ENCODE results near the gene RASGEF1C. TPM values are rescaled to one million over a fixed set of nuclear protein-coding genes. Genes with fewer than 3 reads are reported as not detected.

Gene RASGEF1C
- total and polyA plus RNA-seq, 2 experiments from 2014 or later, result 0.40 to 0.42 TPM

DNA sequence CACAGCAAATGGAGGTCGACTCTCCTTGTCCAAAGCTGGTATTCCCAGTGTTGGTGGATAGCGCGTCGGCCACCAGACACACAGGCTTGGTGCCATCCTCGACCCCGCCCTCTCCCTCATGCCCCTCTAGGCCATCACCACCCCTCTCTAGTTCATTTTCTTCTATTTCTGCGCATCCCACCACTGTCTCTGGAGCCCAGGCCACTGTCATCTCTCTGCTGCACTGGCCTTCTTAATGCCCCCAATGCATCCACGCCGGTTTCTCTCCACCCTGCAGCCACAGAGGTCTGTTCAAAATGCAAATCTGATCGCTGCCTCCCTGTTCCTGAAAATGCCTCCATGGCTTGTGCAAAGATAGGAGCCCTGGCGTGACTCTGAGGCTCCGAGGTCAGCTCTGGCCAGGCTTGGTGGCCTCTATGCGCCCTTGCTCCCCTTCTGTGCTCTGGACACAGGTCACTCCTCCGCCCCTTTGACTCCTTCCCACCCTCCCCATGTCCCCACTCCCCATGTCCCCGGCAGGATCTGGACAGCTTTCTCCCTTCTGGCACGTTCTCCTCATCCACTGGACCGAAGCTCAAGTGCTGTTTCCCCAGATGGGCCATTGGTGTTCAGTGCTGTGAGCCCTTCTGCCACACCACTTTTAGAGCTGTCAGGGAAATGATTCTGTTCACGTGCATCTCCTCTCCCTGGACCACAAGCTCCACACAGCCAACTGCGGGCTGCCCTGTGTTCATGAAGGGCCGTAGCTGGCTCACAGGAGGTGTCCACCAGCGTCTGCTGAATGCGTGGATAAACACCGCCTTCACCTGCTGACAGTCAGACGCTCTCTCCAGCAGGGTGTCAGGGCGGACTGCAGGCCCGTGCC is 77.9 kb downstream of the RASGEF1C start:
- no peak overlapping the region for H3K4me3 Mint-ChIP-seq
- peaks cover 13% of the 10 kb centered on the region for H3K27me3 Mint-ChIP-seq (ENCODE audit: insufficient read depth, low read depth, poor library complexity)
- DNase-seq (ENCODE audit: low spot score), result no peak
- no peaks in the 10 kb centered on the region for H3K4me1 Mint-ChIP-seq
- no peaks in the 10 kb centered on the region for H3F3A ChIP-seq (replicated peaks; ENCODE audit: low read depth)
- no peak overlapping the region for H3K27ac Mint-ChIP-seq
- H3K36me3 ChIP-seq (ENCODE audit: insufficient read depth), result no peaks in the 10 kb centered on the region
- H4K20me1 ChIP-seq (replicated peaks; ENCODE audit: insufficient read depth), result no peaks in the 10 kb centered on the region
- H3K36me3 Mint-ChIP-seq (ENCODE audit: low read depth), result no peaks in the 10 kb centered on the region
- no peak overlapping the region for H3K27ac ChIP-seq (ENCODE audit: low read depth)
- no peaks in the 10 kb centered on the region for H3K27me3 ChIP-seq (ENCODE audit: insufficient read depth)
- no peak overlapping the region for H3K4me3 ChIP-seq
- no peaks in the 10 kb centered on the region for H3K4me1 ChIP-seq (ENCODE audit: insufficient read depth)
- H2AFZ ChIP-seq, result no peak overlapping the region
- TF ChIP-seq ZNF331 (CRISPR knock-in tag; IDR thresholded peaks at IDR 0.05; ENCODE audit: low read depth), result no peak
- no peak for TF ChIP-seq POLR2AphosphoS5 (IDR thresholded peaks at IDR 0.05; ENCODE audit: low read depth)
- TF ChIP-seq CREB1 (CRISPR knock-in tag; IDR thresholded peaks at IDR 0.05; ENCODE audit: low read depth), result no peak
- no peak for TF ChIP-seq NANOG (IDR thresholded peaks at IDR 0.05; ENCODE audit: borderline replicate concordance)
- no peak for TF ChIP-seq CTCF (conservative IDR thresholded peaks at IDR 0.05; ENCODE audit: low read depth in 2 of 2)
- TF ChIP-seq, protein P1, sequence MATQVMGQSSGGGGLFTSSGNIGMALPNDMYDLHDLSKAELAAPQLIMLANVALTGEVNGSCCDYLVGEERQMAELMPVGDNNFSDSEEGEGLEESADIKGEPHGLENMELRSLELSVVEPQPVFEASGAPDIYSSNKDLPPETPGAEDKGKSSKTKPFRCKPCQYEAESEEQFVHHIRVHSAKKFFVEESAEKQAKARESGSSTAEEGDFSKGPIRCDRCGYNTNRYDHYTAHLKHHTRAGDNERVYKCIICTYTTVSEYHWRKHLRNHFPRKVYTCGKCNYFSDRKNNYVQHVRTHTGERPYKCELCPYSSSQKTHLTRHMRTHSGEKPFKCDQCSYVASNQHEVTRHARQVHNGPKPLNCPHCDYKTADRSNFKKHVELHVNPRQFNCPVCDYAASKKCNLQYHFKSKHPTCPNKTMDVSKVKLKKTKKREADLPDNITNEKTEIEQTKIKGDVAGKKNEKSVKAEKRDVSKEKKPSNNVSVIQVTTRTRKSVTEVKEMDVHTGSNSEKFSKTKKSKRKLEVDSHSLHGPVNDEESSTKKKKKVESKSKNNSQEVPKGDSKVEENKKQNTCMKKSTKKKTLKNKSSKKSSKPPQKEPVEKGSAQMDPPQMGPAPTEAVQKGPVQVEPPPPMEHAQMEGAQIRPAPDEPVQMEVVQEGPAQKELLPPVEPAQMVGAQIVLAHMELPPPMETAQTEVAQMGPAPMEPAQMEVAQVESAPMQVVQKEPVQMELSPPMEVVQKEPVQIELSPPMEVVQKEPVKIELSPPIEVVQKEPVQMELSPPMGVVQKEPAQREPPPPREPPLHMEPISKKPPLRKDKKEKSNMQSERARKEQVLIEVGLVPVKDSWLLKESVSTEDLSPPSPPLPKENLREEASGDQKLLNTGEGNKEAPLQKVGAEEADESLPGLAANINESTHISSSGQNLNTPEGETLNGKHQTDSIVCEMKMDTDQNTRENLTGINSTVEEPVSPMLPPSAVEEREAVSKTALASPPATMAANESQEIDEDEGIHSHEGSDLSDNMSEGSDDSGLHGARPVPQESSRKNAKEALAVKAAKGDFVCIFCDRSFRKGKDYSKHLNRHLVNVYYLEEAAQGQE (IDR thresholded peaks at IDR 0.05; ENCODE audit: unreplicated experiment), result no peak
- no peak for TF ChIP-seq STAT1 (IDR thresholded peaks at IDR 0.05; ENCODE audit: unreplicated experiment)
- no peak for TF ChIP-seq JUNB (IDR thresholded peaks at IDR 0.05; ENCODE audit: unreplicated experiment)
- no peak overlapping the region for H3K4me2 ChIP-seq
- no peak for ATAC-seq
- no peaks in the 10 kb centered on the region for H3K9me2 ChIP-seq (ENCODE audit: insufficient read depth)
- H3K79me2 ChIP-seq (replicated peaks; ENCODE audit: insufficient read depth), result no peaks in the 10 kb centered on the region
- no peaks in the 10 kb centered on the region for H3K9me3 Mint-ChIP-seq

- no peaks in the 10 kb centered on the region for H4K20me1 ChIP-seq (replicated peaks; ENCODE audit: insufficient read depth)
- DNase-seq (ENCODE audit: low spot score) (no peak), ATAC-seq (no peak)
- Mint-ChIP-seq H3K9me3 (no peaks in the 10 kb centered on the region), H3K4me3 (no peak overlapping the region), H3K36me3 (ENCODE audit: low read depth) (no peaks in the 10 kb centered on the region), H3K27ac (no peak overlapping the region), H3K4me1 (no peaks in the 10 kb centered on the region), H3K27me3 (ENCODE audit: insufficient read depth, low read depth, poor library complexity) (peaks cover 12% of the 10 kb centered on the region)
- H3K4me2 ChIP-seq, result no peak overlapping the region
- no peaks in the 10 kb centered on the region for H3K27me3 ChIP-seq (ENCODE audit: insufficient read depth)
- no peak overlapping the region for H3K4me3 ChIP-seq
- no peak overlapping the region for H3K27ac ChIP-seq (ENCODE audit: low read depth)
- H3K79me2 ChIP-seq (replicated peaks; ENCODE audit: insufficient read depth), result no peaks in the 10 kb centered on the region
- H3K36me3 ChIP-seq (ENCODE audit: insufficient read depth), result no peaks in the 10 kb centered on the region
- 0 out of 2 replicates have a peak overlapping the region, but pooled peaks have one; percentile 14 for H2AFZ ChIP-seq
- no peaks in the 10 kb centered on the region for H3F3A ChIP-seq (replicated peaks; ENCODE audit: low read depth)
- no peaks in the 10 kb centered on the region for H3K9me2 ChIP-seq (ENCODE audit: insufficient read depth)
- no peaks in the 10 kb centered on the region for H3K4me1 ChIP-seq (ENCODE audit: insufficient read depth)
- no peak for TF ChIP-seq JUNB (IDR thresholded peaks at IDR 0.05; ENCODE audit: unreplicated experiment)
- no peak for TF ChIP-seq ZNF462 (CRISPR knock-in tag; IDR thresholded peaks at IDR 0.05)
Measured at GRCh38 chr5:180130291-180130869, 78.6 kb downstream of the RASGEF1C start.

Data from GM23338 (cell line).